Aorta (tissue), 5 donors: ENCODE results near the gene ATAD3C. TPM values are rescaled to one million over a fixed set of nuclear protein-coding genes. Genes with fewer than 3 reads are reported as not detected.
A peak's percentile ranks its signal among the peaks of the same experiment; 100 is the strongest.
"Not testable (repeated sequence)": the region's sequence is repeated elsewhere in the genome, so short reads cannot be mapped to it uniquely, and the experiment has no call there.

ENCODE experiments used
- ATAC-seq: fragments of 200-7000 bp; cut with Tn5 transposase; one replicate; pipeline ENCODE4 v1.9.1; 2022; ENCODE audit warnings: moderate library complexity; ENCODE audit not compliant: low FRiP score
- DNase-seq, 2 donors: peaks; one replicate each; pipeline ENCODE4 v3.0.0-alpha.2; 2020
- H3K27ac ChIP-seq, 2 donors: one replicate each; pipeline ENCODE4 v1.5.1; 2013; ENCODE audit warnings: low read length in 2 of 2, mild to moderate bottlenecking in 2 of 2, moderate library complexity in 2 of 2, control low read depth in 1 of 2, inconsistent platforms in 1 of 2, low read depth in 1 of 2
- H3K27me3 ChIP-seq, 2 donors: one replicate each; pipeline ENCODE4 v1.6.1; 2013; ENCODE audit warnings: control low read depth in 1 of 2, low read length in 1 of 2, mild to moderate bottlenecking in 1 of 2, moderate library complexity in 1 of 2; ENCODE audit not compliant: insufficient read depth in 2 of 2, control insufficient read depth in 1 of 2
- H3K36me3 ChIP-seq, 2 donors: one replicate each; pipeline ENCODE4 v1.6.1; 2013; ENCODE audit warnings: control low read depth in 1 of 2, low read length in 1 of 2, mild to moderate bottlenecking in 1 of 2; ENCODE audit not compliant: insufficient read depth in 2 of 2, control insufficient read depth in 1 of 2
- H3K4me1 ChIP-seq, 2 donors: one replicate each; pipeline ENCODE4 v1.6.1; 2013; ENCODE audit warnings: low read length in 2 of 2, control low read depth in 1 of 2, mild to moderate bottlenecking in 1 of 2, moderate library complexity in 1 of 2; ENCODE audit not compliant: insufficient read depth in 2 of 2, control insufficient read depth in 1 of 2
- H3K4me3 ChIP-seq, 2 donors: one replicate each; pipeline ENCODE4 v1.5.1; 2013; ENCODE audit warnings: low read length in 2 of 2, control low read depth in 1 of 2, mild to moderate bottlenecking in 1 of 2
- H3K9me3 ChIP-seq: one replicate; pipeline ENCODE4 v1.6.1; 2013; ENCODE audit warnings: mild to moderate bottlenecking, low read length; ENCODE audit not compliant: control insufficient read depth
- WGBS, 2 donors: extraction: QIAGEN DNeasy Blood & Tissue Kit; methylation state at CpG; one replicate each; pipeline ENCODE4 v1.1.7; 2013; 5-methylcytosine and 5-hydroxymethylcytosine counted together
- intact Hi-C, 2 donors: fragments of 100-400 bp; cut with DNase I; formaldehyde crosslinking; loops; one replicate each; pipeline versions ENCODE4 v1.14.2 to v1.15.0; 2022
- polyA plus RNA-seq, 2 donors: library from polyadenylated mRNA; stranded (reverse); fragments of 200-250 nt; gene quantifications; one replicate each; pipeline ENCODE4 v1.2.3, GENCODE V29; 2013
- total RNA-seq, 2 donors: library from RNA; stranded (reverse); fragmentation: NEBNext Ultra II Directional; extraction: Animal tissue kit (Norgen Biotek cat#: 25700); gene quantifications; one replicate each; pipeline ENCODE4 v1.2.1, GENCODE V29; 2021
- donor health status: healthy with polysubstance abuse.
- donor health status: Bipolar disorder and iron deficiency.
- donor health status: DM: no; HTN: no; CAD: no.
- donor health status: DM: no; HTN: no; CAD: no.
- donor health status: DM: yes; HTN: yes; CAD: no.

The ATAD3C gene
- total and polyA plus RNA-seq, 4 donors = 0.08 to 5.5 (median 0.42) TPM; not detected in 1

DNA sequence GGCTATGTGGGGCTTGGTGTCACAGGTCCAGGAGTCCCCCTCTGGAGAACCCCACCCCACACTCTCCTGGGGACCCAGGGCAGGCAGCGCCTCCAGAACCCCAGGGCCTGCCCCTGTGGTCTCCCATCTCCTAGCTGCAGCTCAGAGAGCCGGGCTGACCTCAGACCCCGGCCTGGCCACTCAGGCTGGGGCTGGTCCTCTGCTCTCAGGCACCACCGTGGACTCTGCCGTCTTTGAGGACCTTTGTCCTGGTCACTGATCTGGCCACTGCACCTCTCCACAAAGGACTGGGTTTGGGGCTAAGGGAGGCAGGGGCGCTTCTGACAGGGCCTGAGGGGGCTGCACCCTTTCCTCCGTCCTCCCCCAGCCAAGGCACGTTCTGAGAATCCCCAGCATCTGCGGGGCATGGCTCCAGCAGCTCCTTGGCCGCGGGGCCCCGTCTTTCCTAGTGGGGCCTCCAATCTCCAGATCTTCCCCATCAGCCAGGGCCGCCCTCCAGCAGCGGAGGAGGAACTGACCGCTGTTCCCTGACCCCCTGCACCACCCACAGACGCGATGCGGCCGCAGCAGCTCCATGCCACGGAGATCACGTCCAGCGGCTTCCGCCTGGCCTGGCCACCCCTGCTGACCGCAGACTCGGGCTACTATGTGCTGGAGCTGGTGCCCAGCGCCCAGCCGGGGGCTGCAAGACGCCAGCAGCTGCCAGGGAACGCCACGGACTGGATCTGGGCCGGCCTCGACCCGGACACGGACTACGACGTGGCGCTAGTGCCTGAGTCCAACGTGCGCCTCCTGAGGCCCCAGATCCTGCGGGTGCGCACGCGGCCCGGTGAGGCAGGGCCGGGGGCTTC is 10.7 kb upstream of the ATAD3C start:
- no peak overlapping the region for H3K4me3 ChIP-seq
- no peaks in the 10 kb centered on the region for H3K27me3 ChIP-seq
- H3K27ac ChIP-seq = no peak overlapping the region
- intact Hi-C loops = no loop called here
- H3K36me3 ChIP-seq = no peaks in the 10 kb centered on the region
- no peak for ATAC-seq
- no peaks in the 10 kb centered on the region for H3K9me3 ChIP-seq
- peak in 1 of 2 donors; percentile 76 for DNase-seq
- WGBS, 2 donors = 92 to 94% methylated on average over 41 to 45 of the region's 45 CpGs
- H3K4me1 ChIP-seq = no peaks in the 10 kb centered on the region

DNA sequence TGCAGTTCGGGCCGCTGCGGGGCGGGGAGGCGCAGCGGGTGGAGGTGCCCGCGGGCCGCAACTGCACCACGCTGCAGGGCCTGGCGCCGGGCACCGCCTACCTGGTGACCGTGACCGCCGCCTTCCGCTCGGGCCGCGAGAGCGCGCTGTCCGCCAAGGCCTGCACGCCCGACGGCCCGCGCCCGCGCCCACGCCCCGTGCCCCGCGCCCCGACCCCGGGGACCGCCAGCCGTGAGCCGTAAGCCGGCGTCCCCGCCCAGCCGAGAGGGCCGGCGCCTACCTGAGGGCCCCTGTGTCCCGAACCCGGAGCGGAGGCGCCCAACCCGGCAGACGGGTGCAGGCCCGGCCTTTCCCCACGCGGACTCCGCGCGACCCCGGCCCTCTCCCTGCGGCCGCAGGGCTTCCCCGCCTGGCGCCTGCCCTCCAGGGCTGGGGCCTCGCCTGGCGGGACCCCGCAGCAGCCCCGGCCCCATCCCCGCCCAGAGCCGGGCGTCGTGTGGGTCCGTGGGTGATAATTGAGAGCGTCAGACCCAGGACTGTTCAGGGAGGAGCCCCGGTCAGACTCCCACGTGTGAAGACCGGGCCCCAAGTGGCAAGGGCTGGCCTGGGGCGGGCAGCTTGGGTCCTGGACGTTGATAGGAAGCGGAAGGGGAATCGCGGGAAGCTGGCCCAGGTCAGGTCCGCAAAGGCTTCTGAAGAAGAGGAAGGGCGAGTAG is 9.8 kb upstream of the ATAD3C start:
- no peak for ATAC-seq
- WGBS, 2 donors = 85 to 87% methylated on average over 71 to 82 of the region's 82 CpGs
- DNase-seq = no peak
- no peaks in the 10 kb centered on the region for H3K27me3 ChIP-seq
- no peaks in the 10 kb centered on the region for H3K36me3 ChIP-seq
- no peaks in the 10 kb centered on the region for H3K4me1 ChIP-seq
- intact Hi-C loops = no loop called here
- H3K4me3 ChIP-seq = no peak overlapping the region
- H3K27ac ChIP-seq = no peak overlapping the region
- H3K9me3 ChIP-seq = no peaks in the 10 kb centered on the region

DNA sequence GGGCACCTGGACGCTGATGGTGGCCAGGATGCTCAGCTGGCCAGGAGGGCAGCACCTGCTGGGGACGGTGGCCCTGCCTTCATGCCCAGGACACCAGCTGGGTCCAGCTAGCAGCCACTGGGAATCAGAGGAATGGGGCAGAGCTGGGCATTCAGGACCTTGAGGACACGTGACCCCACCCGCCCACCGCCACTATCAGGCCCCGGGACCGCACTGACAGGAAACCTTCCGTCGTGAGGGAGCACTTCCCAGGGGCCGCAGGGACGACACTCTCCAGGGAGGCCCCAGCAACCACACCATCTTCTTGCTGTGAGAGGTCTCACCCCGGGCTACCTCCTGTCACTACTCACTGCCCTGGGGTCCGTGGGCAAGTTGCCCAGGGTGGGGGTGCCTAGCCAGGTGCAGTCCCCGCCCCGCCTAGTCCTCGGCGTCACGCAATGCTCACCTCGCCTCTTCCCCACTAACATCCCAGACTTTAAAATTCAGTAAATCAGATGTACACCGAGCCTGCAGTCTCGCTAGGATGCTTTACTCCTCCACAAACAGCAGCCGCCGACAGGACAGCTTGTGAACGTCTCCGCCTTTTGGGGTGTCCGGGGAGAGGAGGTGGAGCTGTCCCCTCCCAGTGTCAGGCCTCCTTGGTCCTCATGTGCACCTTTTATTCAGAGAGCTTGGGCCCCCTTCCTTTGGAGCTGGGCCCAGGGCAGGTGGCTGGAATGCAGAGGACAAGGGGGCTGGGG is 9.1 kb upstream of the ATAD3C start:
- Histone ChIP-seq H3K9me3 (no peaks in the 10 kb centered on the region), H3K4me1 (no peaks in the 10 kb centered on the region), H3K27me3 (no peaks in the 10 kb centered on the region), H3K4me3 (no peak overlapping the region), H3K36me3 (no peaks in the 10 kb centered on the region), H3K27ac (no peak overlapping the region)
- 81 to 88% methylated on average over 25 to 26 of the region's 26 CpGs for WGBS, 2 donors
- no peak for DNase-seq
- ATAC-seq = no peak
- intact Hi-C loops = no loop called here

DNA sequence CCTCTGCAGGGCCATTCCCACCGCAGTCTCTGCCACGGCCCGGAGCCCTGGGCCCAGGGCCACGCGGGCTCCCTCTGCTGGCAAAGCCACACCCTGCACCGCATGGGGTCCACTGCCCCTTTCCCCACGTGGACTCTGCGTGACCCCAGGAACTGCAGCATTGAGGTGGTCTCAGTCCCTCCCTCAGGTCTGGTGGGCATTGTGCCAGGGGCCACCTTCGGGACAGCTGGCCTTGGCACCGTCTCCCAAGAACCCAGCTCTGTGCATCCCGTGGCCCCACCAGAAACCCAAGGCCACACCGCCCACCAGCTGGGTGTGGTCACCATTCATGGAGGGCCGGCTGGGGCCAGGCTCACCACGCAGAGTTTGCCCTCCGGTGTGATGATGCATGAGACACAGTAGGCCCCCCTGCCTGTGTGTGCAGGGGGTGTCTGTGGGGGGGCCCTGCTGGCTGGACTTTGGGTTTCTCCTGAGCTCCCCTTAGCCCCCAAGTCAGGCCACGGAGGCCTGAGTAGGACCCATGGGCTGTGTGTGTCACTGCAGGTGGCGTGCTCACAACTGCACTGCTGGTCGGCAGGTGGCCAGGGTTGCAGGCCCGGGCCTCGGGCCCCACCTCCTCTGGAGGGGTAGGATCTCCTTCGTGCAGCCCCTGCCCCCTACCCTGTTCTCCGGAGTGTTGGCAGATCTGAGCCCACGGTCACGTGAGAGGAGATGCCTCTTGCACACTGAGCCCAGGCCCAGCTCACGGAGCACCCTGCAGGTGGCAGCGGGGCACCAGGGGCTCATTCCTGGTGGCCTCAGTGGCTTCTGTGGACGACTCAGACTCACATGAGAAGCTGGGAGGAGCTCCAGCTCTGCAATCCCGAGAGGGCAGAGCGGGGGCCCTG is 8.2 kb upstream of the ATAD3C start:
- no peak overlapping the region for H3K27ac ChIP-seq

DNA sequence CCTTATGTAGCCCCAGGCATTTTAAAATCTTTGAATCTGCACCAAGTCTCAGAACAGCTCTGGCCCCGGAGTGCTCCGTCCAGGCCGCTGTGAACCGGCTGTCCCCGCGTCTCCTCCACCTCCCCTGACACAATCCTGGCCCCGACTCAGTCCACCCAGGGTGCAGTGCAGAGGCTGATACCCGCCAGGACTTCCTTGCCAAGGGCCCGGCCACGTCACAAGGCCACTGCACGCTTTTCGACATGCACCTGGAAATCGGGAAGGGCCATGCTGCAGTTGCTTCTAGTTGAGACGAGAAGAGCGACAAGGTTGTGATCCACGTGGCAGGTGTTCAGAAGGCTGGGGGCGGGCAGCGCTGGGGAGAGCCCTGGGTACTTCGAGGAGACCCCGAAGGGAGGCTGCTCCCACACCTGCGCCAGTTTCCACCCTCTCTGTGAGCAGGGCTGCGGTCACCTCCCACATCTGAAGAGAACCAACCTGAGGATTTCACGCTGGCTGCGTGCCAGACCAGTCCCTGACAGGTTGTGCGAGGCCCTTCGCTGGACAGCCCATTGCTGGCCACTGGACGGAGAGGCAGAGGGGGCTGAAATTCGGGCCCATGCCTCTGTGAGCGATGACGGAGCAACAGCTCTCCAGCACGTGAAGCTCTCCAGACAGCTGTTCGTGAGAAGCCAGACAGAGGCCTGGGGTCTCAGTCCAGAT is 7.3 kb upstream of the ATAD3C start:
- Histone ChIP-seq H3K9me3 (no peaks in the 10 kb centered on the region), H3K27me3 (no peaks in the 10 kb centered on the region), H3K27ac (no peak overlapping the region), H3K4me1 (no peaks in the 10 kb centered on the region), H3K4me3 (no peak overlapping the region), H3K36me3 (no peaks in the 10 kb centered on the region)
- ATAC-seq (no peak), DNase-seq (no peak)
- WGBS, 2 donors = 77 to 83% methylated on average over 32 of the region's 32 CpGs
- intact Hi-C loops = loop anchor here in 1 of 2 donors (2.0 kb wide), 1 partner anchor 55 kb away; no protein-coding TSS in a partner anchor

More for the DNA sequence above, 8.2 kb upstream of the ATAD3C start:
- intact Hi-C loops = no loop called here
- no peaks in the 10 kb centered on the region for H3K4me1 ChIP-seq
- WGBS, 2 donors = 48 to 50% methylated on average over 29 of the region's 29 CpGs
- H3K9me3 ChIP-seq = no peaks in the 10 kb centered on the region
- no peak overlapping the region for H3K4me3 ChIP-seq
- no peaks in the 10 kb centered on the region for H3K36me3 ChIP-seq
- DNase-seq (peak in 1 of 2 donors; percentile 85), ATAC-seq (peak; percentile 75)
- H3K27me3 ChIP-seq = no peaks in the 10 kb centered on the region

DNA sequence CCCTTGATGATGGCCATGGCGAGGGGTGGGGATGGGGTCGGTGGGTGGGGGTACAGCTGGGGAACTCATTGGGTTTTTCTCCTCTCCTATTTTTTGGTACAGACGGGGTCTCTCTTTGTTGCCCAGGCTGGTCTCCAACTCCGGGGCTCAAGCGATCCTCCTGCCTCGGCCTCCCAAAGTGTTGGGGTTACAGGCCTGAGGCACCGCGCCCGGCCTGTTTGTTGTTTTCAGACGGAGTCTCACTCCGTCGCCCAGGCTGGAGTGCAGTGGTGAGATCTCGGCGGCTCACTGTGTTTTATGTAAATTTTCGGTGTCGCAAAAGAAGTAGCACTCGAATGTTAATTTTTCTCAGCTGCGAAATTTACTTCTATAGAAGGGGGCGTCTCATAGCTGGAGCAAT is 2.9 kb upstream of the ATAD3C start:
- ATAC-seq, H3K4me3 ChIP-seq, H3K27ac ChIP-seq, H3K36me3 ChIP-seq, H3K9me3 ChIP-seq, H3K4me1 ChIP-seq, H3K27me3 ChIP-seq, intact Hi-C loops, DNase-seq: not testable (repeated sequence)
- 91 to 92% methylated on average over 19 of the region's 19 CpGs for WGBS, 2 donors

DNA sequence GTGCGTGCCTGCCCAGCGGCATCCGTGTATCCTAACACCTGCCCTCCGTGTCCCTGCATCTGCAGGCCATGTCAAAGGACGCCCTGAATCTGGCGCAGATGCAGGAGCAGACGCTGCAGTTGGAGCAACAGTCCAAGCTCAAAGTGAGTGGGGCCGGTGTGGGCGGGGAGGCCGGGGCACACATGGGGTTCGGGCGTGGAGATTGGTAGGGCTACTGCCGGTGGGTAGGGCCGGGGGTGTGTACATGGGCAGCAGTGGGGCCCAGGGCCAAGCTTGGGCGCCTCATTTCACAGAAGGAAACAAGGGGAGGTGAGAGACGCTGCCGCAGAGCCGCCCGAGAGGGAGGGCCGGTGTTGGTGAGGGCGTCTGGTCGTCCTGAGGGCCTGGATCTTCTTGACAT is 1.1 kb downstream of the ATAD3C start:
- 86 to 88% methylated on average over 22 of the region's 22 CpGs for WGBS, 2 donors
- H3K27me3 ChIP-seq, H3K4me3 ChIP-seq, DNase-seq, intact Hi-C loops, H3K36me3 ChIP-seq, H3K27ac ChIP-seq, H3K9me3 ChIP-seq, ATAC-seq, H3K4me1 ChIP-seq: not testable (repeated sequence)
